GM11168 (cell line): ENCODE data around the gene ZFAND2B.

Experiments used
- in situ Hi-C: fragments of 300-500 bp; cut with MboI; formaldehyde crosslinking; loops from one replicate; pipeline ENCODE4 v1.12.0; 2022; ENCODE audit warnings: low sequenced_read_pairs; ENCODE audit not compliant: unreplicated experiment

Gene ZFAND2B

DNA sequence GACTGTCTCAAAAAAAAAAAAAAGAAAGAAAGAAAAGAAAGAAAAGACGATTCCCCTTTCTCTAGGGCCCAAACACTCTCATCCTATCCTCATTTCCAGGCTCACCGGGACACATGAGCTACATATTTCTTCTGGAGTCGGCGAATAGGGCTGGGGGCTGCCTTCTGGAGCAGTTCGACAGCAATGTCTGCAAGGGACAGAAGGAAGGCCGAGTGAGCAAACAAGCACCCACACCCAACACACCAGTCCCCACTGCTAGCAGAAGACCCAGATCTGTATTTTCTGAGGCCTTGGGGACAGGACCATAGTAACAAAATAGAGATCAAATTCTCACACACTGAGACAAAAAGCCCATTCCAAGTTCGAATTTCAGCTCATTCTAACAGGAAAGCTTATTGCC is 31.1 kb upstream of the ZFAND2B start:
- in situ Hi-C loops, result no loop called here

DNA sequence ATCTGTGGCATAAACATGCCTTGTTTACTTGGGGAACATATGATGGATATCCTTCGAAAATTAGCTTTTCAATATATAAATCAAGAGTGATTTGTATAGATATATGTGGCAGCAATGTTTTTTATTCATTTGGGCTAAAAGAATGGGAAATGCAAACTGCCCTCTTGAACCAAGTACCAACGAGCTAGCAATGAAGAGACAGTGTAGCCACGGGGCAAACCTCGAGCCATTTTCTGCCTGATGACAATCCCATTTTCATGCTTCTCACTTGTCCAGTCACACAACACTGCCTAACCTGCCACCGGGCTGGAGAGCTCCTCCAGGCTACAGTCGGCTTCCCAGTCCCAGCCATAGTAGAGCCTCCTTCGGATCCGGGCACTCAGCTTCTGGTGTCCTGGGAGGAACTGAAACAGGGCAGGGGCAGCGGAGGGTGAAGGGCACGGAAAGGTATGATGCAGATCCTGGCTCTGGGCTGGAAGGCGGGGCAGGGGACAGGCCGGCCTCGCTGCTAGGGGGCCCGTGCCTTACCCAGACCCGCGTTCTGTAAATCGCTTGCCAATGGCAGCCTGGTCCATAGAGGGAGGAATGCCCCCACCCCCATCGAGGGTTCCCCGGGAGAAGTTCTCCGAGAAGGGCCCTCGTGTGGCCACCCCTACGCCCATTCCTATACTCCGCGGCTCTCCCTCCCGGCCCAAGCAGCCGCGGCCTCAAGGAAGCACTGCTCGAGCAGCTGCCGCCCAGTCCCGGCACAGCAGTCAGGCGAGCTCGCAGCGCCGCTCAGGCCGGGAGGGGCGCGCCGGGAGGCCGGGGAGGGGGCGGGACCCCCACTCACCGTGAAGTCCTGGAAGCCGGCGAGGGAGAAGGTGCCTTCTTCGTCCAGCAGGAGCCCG is 30.4 kb upstream of the ZFAND2B start:
- in situ Hi-C loops, result no loop called here

DNA sequence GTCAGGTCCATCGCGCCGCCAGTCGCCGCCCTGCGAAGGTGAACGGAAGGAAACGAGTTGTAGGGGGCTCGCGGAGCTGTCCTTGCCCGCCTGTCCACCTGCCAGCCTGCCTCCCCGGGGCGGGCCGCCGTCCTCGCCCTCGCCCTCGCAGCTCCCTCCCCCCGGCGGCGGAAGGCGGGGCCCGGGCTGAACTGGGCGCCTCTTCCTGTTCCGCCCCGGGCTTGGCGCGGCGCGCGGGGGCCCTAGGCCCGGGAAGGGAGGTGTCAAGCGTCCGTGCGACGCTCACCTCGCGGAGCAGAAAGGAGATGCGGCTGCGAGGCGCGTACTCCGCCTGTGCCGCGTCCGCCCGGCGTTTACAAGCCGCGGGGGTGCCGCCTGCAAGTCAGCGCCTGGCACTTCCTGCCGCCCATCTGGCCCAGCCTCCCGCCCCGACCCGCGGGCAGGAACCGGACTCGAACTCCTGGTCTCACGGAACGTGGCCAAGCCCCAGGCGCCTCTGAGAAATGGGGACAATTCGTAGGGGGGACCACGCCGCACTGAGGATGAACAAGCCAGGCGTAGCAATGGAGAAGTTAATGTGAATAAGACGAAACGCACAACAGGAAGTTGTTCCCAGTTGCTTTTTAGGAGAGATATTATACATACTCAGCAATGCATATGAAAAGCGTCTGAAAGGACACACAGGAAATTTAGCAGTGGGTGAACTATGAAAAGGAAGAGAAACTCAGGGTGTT is 29.6 kb upstream of the ZFAND2B start, which contains the start of gene CNPPD1:
Gene CNPPD1, minus strand, starts transcription at position 108 of the 734 bp plus-strand sequence. Its CDS starts 97 bp downstream, at position 11.
- in situ Hi-C loops, result no loop called here

DNA sequence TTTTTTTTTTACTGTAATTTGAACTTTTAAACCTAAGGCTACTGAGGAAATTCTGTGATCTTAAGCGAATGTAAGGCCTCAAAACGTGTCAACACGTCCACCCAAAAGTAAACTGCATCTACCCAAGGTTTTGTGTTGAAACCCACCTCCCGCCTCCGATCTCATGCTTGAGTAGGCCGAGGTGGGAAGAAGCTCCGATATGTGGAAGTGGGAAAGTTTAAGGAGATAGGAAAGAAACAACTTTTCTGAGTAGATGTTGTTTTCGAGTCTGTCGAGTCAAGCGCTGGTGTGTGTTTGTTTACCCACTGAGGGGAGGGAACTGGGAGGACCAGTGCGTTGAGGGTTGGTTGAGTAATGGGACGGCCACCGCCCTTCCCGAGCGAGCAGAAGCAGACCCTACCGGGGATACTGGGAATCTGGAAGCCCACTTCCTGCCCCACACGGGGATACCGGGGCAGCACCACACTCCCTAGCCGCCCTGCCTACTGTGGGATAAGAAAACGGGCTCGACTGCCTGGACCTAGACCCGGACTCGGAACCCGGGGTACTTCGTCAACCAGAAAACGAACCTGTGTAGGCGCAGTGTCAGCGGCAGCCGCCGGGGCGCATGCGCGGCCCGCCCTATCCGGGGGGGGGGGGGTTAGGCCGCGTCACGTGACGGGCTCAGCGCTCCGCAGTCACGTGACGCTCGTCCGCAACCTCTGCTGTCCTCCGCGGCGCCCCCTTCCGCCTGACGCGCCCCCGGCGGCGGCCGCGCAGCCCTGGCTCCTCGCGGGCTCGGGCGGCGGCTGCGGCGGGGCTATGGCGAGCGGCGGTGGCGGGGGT is 28.8 kb upstream of the ZFAND2B start, which contains the start of gene RETREG2:
Gene RETREG2, plus strand, starts transcription at position 724 of the 825 bp plus-strand sequence. Its CDS starts 78 bp downstream, at position 802.
- in situ Hi-C loops, result no loop called here

DNA sequence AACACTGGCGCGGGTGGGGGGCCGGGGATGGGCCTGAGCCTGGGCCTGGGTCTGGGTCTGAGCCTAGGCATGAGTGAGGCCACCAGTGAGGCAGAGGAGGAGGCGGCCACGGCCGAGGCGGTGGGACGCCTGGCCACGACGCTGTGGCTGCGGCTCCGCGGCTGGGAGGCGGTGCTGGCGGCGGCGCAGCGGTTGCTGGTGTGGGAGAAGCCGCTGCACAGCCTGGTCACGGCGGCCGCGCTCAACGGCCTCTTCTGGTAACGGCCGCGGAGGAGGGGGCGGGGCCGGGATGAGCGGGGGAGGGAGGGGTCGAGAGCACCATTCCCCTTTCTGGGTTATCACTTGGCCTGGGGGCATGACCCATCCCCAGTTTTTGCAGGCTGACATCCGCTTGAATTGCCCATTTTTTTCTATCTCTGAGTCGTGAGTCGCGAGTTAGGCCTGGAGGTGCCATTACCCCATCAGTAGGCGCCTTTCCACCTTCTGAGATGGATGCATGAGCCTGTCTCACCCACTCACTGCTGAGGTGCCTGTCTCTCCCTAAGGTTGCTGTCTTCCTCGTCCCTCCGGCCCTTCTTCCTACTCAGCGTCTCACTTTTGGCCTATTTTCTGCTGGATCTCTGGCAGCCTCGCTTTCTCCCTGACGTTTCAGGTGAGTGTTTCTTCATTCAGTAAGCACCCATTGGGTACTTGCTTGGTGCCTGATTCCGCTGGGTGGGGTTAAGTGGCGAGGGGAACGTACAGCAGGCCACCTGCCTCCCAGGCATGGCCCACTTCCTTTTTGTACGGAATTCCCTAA is 28.0 kb upstream of the ZFAND2B start:
- in situ Hi-C loops, result no loop called here

DNA sequence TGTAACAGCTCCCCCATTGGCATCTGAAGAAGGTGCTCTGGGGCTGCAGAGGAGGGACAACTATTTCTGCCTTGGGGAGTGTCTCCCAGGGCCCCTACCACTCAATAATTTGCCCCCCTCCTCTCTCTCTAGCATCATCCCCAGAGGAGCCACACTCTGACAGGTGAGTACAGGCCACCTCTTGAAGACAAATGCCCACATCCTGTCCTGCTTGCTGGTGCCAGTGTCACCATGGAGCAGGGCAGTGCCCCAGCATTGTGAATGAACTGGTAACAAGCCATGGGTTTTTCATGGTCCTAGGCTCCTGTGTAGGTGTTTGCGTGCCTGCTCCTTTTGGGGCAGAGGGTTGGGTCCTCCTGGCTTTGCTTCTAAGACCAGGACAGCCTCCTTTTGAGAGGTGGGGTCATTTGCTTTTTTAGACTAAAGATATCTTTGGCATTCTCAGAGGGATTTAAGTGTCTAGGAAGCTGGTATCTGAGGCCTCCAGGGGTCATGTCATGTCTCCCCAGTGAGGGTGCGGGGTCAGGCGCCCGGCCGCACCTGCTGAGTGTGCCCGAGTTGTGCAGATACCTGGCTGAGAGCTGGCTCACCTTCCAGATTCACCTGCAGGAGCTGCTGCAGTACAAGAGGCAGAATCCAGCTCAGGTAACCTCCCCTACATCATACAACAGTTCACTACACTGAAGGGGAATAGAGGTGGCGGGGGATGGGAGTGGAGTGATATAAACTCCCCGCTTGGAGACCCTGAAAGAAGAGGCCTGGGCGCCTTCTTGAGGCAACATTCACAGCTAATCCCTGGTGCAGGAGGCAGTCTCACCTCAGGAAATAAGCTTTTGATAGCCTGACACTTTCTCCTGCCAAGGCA is 26.7 kb upstream of the ZFAND2B start:
- in situ Hi-C loops, result no loop called here

DNA sequence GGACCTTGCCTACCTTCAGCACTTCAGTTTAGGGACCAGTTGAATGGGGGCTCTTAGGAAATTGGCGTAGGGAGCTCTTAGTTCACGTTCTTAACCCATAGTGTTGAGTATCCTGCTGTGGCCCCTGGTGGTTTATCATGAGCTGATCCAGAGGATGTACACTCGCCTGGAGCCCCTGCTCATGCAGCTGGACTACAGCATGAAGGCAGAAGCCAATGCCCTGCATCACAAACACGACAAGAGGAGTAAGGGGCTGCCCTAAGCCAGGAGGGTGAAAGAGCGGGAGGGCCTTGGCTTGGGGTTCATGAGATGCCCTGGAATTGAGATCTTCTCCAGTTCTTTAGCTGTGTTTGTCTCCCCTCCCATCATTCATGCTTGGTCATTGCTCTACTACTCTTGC is 25.6 kb upstream of the ZFAND2B start:
- in situ Hi-C loops, result no loop called here

DNA sequence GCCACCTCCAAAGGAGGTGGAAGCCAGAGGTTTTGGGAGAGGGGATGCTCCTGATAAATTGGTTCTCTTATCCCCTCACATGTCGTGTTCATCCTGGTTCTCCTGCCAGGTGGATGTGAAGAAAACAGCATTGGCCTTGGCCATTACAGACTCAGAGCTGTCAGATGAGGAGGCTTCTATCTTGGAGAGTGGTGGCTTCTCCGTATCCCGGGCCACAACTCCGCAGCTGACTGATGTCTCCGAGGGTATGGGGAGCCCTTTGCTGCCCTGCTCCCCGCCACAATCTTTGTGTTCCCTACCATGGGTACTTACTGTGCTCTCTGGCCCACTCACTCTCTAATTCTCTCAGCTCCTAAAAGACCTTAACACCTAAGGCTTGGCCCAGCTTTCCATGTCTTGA is 25.1 kb upstream of the ZFAND2B start:
- in situ Hi-C loops, result no loop called here

DNA sequence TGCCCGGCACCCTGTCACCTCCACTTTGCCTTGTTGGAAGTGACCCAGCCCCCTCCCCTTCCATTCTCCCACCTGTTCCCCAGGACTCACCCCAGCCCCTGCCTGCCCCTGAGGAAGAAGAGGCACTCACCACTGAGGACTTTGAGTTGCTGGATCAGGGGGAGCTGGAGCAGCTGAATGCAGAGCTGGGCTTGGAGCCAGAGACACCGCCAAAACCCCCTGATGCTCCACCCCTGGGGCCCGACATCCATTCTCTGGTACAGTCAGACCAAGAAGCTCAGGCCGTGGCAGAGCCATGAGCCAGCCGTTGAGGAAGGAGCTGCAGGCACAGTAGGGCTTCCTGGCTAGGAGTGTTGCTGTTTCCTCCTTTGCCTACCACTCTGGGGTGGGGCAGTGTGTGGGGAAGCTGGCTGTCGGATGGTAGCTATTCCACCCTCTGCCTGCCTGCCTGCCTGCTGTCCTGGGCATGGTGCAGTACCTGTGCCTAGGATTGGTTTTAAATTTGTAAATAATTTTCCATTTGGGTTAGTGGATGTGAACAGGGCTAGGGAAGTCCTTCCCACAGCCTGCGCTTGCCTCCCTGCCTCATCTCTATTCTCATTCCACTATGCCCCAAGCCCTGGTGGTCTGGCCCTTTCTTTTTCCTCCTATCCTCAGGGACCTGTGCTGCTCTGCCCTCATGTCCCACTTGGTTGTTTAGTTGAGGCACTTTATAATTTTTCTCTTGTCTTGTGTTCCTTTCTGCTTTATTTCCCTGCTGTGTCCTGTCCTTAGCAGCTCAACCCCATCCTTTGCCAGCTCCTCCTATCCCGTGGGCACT is 24.0 kb upstream of the ZFAND2B start:
- in situ Hi-C loops, result no loop called here

DNA sequence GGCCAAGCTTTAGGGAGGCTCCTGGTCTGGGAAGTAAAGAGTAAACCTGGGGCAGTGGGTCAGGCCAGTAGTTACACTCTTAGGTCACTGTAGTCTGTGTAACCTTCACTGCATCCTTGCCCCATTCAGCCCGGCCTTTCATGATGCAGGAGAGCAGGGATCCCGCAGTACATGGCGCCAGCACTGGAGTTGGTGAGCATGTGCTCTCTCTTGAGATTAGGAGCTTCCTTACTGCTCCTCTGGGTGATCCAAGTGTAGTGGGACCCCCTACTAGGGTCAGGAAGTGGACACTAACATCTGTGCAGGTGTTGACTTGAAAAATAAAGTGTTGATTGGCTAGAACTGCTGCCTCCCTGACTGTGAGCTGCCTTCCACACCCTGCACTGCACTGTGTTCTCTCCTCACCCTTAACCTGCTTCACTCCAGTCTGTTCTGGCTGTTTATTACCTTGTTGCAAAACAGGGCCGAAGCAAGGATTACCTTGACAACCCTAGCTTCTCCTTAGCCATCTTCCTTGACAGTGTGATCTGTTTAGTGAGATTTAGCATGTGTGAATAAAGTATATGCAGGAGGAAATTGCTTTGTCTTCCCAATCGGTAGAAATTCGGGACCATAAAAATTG is 23.3 kb upstream of the ZFAND2B start:
- in situ Hi-C loops, result no loop called here

DNA sequence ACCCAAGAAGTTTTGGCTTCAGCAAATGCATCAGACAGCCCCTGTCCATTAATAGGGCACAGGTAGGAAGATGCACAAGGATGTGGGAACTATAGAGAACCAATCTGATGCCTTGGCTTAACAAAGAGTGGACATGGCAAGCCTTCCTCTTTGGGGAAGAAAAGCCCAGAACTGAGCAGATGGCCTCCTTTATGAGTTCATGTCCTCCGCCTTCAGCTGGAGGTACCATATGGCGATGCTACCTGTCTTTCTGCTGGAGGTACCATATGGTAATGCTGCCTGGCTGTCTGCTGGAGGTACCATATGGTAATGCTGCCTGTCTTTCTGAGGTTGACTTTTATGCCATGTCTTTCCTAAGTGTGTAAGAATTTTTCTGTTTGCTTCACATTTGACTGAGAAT is 22.5 kb upstream of the ZFAND2B start:
- in situ Hi-C loops, result no loop called here

DNA sequence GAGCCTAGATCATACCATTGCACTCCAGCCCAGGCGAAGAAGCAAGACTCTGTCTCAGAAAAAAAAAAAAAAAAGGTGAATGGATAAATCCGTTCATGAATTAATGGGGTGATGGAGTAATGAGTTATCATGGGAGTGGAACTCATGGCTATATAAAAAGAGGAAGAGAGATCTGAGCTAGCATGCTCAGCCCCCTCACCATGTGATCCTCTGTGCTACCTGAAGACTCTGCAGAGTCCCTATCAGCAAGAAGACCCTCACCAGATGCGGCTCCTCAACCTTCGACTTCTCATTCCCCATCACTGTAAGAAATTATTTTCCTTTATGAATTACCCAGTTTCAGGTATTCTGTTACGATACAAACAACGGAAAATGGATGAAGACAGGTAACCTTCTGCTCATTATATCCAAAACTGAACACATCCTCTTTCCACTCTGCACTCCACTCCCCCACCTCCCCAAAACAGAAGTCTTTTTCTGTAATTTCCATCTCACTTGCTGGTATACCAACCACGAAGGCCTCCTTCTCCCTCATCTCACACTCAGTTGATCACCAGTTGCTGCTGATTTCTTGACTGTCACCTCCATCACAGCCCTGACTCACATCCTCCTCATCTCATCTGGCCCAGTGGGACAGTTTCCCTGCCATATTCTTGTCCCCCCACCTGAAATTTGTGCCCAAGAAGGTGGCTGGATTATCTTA is 19.7 kb upstream of the ZFAND2B start:
- in situ Hi-C loops, result no loop called here

DNA sequence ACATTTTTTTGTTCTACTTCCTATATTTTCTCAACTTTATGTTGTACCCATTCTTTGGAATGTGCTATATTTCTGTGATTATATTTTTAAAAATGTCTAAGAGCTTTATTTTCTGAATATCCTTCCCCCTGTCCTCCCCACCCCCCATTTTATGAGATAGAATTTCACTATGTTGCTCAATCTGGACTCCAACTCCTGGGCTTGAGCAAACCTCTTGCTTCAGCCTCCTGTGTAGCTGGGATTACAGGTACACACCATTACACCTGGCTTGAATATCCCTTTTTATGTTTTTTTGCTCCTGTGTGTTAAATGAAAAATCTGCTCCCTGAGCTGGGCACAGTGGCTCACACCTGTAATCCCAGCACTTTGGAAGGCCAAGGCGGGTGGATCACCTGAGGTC is 9.2 kb upstream of the ZFAND2B start:
- in situ Hi-C loops, result no loop called here

DNA sequence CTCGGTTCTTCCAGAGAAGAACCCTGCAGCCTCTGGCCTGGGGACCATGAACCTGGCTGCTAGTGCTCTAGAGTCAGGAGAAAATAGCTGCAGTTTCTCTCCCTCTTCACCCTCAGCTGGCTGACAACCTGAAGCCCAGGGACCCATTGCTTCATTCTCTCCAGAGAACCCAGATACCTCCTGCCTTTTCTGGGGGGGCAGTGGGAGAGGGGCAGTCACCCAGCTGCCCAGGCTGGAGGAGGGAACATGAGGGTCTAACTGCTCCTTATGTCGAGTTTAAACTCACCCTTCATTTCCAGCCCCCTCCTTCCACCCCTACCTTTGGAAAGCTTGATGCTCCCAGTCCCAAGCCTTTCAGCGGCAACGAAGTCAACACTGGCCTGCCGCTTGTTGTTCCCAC is 7.6 kb upstream of the ZFAND2B start:
- in situ Hi-C loops, result no loop called here

DNA sequence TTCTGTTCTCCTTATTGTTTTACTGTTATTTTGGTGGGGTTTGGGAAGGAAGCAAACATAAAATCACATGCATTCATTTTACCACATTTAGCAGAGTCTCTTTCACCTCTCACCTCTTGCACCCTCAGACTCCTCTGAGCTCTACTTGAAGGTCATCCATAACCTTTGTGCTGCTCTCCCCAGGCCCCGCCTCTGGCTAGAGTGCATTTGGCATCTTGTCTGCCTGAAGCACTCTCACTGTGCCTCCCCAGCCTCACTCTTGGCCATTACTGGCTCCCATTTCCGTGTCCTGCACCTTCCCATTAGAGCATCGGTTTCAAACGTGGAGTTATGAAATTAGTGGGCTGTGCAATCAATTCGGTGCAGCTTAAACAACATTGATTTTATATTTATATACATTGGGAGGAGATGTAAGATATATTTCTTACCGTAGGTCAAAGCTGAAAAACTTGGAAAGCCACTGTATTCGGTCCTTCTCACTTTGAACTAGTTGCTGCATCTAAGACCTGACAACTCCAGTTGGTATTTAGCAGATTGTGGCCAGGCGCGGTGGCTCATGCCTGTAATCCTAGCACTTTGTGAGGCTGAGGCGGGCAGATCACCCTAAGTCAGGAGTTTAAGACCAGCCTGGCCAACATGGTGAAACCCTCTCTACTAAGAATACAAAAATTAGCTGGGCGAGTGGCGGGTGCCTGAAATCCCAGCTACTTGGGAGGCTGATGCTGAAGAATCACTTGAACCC is 6.9 kb upstream of the ZFAND2B start:
- in situ Hi-C loops, result no loop called here
